ENCODE results near the gene HSPG2. TPM values are rescaled to one million over a fixed set of nuclear protein-coding genes. Genes with fewer than 3 reads are reported as not detected.

HSPG2 gene
- polyA plus RNA-seq, 3 donors, result 115 to 140 (median 121) TPM

DNA sequence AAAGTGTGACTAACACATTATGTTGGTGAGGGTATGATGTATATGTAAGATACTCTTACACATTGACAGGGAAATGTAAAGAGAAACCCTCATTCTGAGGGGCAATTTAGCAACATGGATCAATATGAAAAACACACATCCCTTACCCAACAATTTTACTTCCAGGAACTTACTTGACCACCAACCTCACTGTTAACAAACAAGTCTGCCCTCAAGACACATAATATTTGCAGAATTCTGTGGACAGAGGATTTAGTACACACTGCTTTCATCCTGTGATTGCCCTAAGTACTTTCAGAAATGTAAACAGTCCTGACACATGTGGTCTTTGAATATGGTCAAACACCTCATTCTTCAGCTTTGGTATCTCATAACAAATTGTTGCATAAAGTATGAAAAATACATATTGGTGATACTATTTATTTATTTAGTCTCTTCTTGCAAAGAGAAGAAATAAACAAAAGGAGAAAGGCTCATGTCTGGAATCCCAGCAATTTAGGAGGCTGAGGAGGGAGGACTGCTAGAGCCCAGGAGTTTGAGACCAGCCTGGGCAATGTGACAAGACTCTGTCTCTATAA lies 161.0 kb downstream of the HSPG2 start:
- DNase-seq (ENCODE audit: low read depth in 3 of 3, low spot score in 2 of 3), result no peak

DNA sequence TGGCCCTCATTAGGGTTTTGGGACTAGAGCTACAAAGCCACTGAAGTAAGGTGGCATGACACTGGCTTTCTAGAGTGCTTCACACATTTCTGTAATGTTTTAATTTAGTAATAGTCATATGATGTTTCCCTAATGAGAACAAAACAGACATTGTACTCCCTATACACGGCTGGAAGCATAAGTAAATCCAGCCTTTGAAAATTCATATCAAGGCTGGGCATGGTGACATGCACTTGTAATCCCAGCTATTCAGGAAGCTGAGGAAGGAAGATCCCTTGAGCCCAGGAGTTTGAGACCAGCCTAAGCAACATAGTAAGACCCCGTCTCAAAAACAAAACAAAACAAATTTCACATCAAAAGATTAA lies 161.6 kb downstream of the HSPG2 start:
- DNase-seq (ENCODE audit: low read depth in 3 of 3, low spot score in 2 of 3), result no peak

DNA sequence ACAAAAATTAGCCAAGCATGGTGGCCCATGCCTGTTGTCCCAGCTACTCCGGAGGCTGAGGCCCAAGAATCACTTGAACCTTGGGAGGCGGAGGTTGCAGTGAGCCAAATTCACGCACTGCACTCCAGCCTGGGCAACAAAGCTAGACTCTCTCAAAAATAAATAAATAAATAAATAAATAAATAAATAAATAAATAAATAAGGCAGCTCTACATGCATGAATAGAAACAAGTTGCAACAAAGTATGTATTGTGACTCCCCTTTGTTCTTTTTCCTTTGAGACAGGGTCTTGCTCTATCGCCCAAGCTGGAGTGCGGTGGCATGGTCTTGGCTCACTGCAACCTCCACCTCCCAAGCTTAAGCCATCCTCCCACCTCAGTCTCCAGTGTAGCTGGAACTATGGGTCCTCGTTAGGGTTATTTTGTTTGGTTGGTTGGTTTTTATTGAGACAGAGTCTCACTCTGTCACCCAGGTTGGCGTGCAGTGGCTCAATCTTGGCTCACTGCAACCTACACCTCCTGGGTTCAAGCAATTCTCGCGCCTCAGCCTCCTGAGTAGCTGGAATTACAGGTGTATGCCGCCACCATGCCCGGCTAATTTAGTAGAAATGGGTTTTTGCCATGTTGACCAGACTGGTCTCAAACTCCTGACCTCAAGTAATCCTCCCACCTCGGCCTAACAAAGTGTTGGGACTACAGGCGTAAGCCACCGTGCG lies 162.1 kb downstream of the HSPG2 start:
- DNase-seq (ENCODE audit: low read depth in 3 of 3, low spot score in 2 of 3), result no peak

DNA sequence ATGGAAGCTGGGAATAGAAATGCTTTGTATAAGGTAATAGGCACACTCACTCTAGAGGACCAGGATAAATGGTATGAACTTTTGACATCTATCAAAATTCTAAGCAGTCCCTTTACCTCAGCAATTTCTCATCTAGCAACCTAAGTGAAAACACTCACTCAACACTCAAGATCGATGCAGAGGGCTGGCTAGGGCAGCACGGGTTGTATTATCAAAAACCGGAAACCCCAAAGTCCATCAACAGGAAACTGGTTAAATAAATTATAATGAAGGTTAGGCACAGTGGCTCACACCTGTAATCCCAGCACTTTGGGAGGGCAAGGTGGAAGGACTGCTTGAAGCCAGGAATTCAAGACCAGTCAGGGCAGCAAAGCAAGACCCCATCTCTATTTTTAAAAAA lies 163.5 kb downstream of the HSPG2 start:
- no peak for DNase-seq (ENCODE audit: low read depth in 3 of 3, low spot score in 2 of 3)

Other genes starting within 250 kb of the HSPG2 start
- 10 to 100 TPM; 61.0 to 67.0 (median 64.7) TPM for gene USP48, start 154.2 kb downstream of the HSPG2 start, polyA plus RNA-seq (ENCODE audit: insufficient read length in 3 of 3)
- gene LDLRAD2, start 125.0 kb downstream of the HSPG2 start, polyA plus RNA-seq (ENCODE audit: insufficient read length in 3 of 3), result 1 to 10 TPM; 3.3 to 4.5 (median 4.5) TPM
- not detected for gene CELA3B, start 39.7 kb upstream of the HSPG2 start, polyA plus RNA-seq (ENCODE audit: insufficient read length in 3 of 3)
- gene CELA3A, start 64.3 kb upstream of the HSPG2 start, polyA plus RNA-seq (ENCODE audit: insufficient read length in 3 of 3), result not detected
- 100 to 1,000 TPM; 400 to 437 (median 427) TPM for gene CDC42, start 115.4 kb upstream of the HSPG2 start, polyA plus RNA-seq (ENCODE audit: insufficient read length in 3 of 3)
- 1 to 10 TPM; 4.5 to 8.2 (median 7.6) TPM for gene WNT4, start 205.8 kb upstream of the HSPG2 start, polyA plus RNA-seq (ENCODE audit: insufficient read length in 3 of 3)

Data from right renal cortex interstitium (tissue), 3 donors.